Raji (cell line): ENCODE results near the gene STK32C.

Experiments used
- POLR2A ChIP-seq: IDR thresholded peaks from 2 replicates; pipeline ENCODE4 v1.6.1; 2011; ENCODE audit warnings: low read depth, low read length, control low read depth; ENCODE audit not compliant: insufficient read depth

The STK32C gene

GRCh38 chr10:132283604-132284382 lies 24.0 kb downstream of the STK32C start:
- TF ChIP-seq POLR2A, result no peak

- no peak for TF ChIP-seq POLR2A
These were observed 24.8 kb downstream of the STK32C start for GRCh38 chr10:132282667-132283603.

DNA sequence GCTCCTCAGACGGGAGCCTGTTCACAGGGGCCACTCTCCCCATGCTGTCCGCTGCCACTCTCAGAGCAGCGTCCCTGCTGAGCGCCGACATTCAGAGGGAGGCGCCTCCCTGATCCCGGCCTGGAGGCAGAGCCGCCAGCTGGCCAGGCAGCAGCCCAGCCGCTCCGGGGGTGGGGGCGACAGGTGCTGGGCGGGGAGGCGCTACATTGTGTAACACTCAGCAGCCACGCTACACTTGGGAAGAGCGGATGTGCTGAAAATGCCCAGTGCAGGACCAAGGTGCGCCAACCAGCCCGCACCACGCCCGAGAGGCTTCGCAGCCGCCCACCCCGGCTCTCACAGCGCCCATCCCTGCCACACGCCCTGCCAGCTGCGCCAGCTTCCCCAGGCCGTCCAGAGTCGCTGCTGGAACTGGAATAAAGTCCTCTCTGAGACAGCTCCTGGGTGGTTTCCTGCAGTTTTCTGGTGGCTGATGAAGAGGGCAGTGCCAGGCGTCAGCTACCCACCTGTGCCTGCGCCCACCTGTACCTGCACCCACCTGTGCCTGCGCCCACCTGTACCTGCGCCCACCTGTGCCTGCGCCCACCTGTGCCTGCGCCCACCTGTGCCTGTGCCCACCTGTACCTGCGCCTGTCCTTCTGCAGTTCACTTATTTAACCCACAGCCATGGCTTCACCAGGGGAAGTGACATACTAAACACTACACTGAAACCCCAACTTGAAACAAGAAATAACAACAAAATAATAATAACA lies 25.7 kb downstream of the STK32C start:
- no peak for TF ChIP-seq POLR2A

GRCh38 chr10:132280646-132281074 lies 27.1 kb downstream of the STK32C start:
- no peak for TF ChIP-seq POLR2A

- TF ChIP-seq POLR2A, result no peak
These were observed 27.7 kb downstream of the STK32C start for GRCh38 chr10:132279873-132280645.

- TF ChIP-seq POLR2A, result no peak
These were observed 30.4 kb downstream of the STK32C start for GRCh38 chr10:132277311-132277741.

DNA sequence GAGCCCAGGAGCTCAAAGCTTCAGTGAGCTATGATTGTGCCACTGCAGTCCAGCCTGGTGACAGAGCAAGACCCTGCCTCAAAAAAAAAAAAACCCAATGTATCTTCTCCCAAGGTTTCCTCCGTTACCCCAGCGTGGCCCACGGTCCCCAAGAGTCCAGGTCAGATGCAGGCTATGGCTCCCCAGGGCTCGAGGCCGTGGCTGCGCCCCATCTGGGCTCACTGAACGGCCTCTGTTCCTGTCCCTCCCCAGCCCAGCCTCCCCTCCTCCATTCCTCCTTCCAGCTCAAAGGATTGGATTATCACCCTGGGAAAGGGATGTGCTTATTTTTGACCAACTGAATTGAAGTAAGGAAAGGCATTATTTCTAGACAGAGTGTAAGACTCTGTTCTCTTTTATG lies 31.0 kb downstream of the STK32C start:
- TF ChIP-seq POLR2A, result no peak

DNA sequence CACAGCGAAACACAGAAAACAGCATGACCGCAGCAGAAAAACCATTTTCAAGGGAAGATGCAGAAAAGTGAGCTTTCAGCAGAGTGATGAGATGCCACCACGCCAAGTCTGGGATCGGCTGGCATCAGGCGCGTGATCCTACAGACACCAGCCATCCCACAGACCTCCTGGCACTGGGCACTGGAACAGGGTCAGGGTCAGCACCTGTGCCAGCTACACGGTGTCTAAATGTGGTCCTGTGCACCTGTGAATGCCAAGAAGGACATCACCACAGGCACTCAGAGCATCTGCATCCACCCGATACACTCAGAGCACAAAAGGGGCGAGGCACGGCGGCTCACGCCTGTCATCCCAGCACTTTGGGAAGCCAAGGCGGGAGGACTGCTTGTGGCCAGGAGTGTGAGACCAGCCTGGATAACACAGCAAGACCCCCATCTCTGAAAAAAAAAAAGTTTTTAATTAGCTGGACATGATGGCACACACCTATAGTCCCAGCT lies 31.5 kb downstream of the STK32C start:
- no peak for TF ChIP-seq POLR2A

DNA sequence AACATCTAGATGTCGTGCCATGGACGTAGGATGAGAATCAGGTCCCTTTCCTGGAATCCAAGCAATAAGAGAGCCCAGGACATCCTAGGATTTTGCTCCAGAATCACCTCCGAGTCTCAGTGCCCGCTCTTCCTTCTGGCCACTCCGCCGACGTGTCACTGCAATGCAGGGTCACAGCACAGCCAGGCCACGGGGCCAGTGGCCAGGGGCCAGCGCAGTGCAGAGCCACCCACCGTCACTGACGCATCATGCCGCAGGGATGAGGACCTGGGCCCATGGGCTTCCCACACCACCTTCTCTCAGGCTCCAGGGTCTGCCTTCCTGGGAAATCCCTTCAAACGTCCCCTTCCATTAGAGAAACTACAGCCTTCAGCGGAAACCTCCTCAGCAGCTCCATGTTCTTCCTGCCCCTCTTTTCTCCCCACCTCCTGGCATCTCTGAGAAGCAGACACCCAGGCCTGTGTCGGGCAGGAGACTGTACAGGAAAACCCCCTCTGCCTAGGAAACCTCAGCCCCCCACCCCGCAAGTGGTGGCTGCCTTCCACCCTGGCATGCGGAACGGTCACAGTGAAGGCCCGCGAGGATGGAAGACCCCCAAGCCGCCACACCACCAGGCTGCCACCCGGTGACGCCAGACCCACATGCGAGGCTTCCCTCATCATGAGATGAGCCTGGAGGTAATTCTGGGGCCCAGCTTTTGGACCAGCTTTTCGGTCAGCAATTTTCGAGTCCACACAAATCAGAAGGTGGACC lies 32.1 kb downstream of the STK32C start:
- no peak for TF ChIP-seq POLR2A

DNA sequence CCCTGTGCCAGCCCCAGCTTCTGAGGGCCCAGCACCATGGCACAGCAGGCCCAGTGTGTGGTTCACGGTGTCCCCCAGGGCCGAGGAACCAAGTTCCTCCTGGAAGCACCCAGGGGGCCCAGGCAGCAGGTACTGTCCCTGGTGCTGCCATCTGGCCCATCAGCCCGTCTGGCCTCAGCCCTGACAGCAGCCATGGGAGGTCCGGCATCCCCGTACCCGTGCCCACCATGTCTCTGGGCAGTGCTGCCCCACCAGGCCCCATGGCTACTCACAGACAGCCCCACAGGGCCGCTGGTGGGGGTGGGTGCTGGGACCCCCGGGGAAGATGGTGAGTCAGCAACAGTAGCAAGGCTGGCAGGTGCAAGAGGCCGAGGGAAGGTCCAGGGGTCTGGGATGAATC lies 32.8 kb downstream of the STK32C start:
- TF ChIP-seq POLR2A, result no peak

GRCh38 chr10:132274581-132274980 lies 33.2 kb downstream of the STK32C start:
- no peak for TF ChIP-seq POLR2A

DNA sequence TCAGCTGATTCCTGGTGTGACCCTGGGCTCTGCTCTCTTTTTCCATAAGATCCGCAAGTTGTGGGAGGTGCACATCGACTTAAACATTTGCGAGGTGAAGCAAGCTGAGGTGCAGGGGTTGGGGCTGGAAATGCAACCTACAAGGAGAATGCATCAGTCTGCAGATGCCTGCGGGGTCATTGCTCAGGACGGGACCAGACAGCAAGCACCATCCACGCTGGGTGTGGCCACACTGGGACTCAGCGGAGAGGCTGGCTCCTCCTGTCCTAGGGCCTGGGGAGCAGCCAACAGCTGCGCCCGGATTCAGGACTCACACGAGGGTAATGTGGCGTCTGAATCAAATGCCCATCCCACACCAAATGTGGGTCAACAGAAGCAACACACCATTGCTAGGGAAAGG lies 33.8 kb downstream of the STK32C start:
- no peak for TF ChIP-seq POLR2A

DNA sequence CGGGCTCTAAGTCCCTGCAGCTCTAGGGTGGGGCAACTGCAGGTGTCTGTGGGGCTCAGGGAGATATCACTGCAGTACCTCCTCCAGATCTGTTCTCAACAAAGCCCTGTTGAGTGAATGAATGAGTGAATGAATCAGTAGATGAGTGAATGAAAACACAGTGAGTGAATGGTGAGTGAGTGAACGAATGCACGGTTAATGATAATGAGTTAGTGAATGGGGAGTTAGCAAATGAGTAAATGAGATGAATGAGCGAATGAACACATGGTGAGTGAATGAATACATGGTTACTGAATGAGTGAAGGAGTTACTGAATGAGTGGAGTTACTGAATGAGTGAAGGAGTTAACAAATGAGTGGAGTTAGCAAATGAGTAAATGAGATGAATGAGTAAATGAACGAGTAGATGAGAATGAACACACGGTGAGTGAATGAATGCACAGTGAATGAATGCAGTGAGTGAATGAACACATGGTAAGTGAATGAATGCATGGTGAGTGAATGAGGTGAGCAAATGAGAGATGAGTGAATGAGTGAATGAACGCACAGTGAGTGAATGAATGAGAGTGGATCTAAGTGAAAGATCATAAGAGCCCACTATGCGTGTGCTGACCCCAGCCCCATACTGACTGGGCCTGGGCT lies 34.3 kb downstream of the STK32C start:
- TF ChIP-seq POLR2A, result no peak
